NAMALWA (cell line): ENCODE measurements around the gene ZNF532.

ENCODE experiments used
- DNase-seq: peaks from one replicate; pipeline ENCODE4 v3.0.0-alpha.2; 2015; ENCODE audit warnings: low spot score

Gene ZNF532

DNA sequence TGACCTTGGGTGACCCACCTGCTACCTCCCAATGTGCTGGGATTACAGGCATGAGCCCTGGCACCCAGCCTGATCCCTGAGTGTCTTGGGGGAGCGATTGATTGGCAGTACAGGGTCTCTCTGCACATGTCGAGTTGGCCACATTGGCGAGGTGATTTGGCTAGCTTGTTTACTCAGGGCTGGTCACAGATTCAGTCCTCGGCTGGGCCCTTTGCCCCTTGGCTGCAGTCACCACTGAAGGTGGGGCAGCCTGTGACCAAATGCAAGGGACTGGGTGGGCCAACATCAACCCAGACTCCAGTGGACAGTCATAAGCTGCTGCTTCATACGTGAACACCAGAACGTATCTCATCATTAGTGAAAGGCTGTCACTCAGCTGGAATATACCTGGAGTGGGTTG is 114.9 kb downstream of the ZNF532 start:
- no peak for DNase-seq

DNA sequence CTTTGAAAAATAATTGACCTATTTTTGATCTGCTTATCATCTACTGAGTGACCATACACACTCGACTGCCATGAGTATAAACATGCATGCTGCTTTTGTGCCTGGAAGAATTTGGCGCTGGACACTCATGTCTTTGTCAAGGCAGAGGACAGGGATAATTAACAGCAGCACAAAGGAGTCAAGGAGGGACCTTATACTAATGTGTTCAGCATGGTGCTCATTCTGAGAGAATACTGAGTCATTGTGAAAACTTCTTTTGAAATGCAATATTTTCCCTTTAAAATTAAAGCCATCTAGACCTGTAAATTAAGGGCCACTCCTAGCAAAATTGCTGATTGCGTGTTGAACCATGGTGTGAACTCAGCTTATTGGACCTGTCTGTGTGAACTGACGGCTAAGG is 116.3 kb downstream of the ZNF532 start:
- no peak for DNase-seq

DNA sequence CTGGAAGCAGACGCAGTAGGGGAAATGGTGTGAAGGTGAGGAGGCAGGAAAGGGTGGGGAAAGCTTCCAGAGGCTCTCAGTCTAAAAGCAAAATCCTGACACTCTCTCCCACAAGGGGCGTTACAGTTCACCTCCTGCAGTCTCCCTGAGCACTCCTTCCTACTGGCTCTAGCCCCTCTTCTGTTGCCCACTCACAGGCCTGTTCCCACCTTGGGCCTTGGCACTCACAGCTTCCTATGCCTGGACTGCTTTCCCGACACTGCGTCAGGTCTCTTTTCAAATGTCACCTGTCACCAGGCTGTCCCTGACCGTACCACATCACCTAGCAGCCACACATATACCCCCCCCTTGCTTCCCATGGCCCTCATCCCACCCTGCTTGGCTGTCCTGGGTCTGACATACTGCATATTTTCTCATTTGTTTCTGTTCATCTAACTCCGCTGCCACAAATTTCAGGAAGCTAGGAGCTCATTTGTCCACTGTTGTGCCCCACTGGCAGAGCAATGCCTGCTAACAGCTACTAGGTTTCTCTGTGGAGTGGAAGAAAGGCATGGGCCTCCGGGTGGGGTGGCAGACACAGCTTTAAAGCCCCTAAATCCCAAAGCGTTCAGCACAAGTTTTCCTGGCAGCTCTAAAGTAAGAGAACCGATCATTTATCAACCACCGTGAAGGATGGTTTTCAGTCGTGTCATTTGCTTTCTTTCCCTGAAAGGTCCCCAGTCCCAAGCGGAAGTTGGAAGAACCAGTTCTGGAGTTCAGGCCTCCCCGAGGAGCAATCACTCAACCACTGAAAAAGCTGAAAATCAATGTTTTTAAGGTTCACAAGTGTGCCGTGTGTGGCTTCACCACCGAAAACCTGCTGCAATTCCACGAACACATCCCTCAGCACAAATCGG is 118.8 kb downstream of the ZNF532 start:
- DNase-seq, result no peak

DNA sequence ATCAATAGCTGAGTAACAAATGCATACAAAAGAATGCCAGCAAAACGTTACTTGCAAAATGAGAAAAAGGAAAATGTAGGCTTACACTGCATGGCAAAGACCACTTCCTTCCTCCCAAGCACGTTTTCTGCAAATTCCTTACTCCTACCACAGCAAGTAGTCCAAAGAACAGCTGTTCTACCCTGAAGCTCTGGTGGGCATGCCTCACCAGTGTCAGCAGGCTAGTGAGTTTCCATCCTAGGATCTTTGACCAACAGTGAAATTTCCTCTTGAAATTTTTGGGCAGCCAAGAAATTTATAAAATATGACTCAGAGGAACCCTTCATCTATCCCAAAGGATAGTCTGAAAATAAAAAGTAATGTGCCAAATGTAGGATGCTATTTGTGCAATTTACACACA is 123.9 kb downstream of the ZNF532 start:
- no peak for DNase-seq

DNA sequence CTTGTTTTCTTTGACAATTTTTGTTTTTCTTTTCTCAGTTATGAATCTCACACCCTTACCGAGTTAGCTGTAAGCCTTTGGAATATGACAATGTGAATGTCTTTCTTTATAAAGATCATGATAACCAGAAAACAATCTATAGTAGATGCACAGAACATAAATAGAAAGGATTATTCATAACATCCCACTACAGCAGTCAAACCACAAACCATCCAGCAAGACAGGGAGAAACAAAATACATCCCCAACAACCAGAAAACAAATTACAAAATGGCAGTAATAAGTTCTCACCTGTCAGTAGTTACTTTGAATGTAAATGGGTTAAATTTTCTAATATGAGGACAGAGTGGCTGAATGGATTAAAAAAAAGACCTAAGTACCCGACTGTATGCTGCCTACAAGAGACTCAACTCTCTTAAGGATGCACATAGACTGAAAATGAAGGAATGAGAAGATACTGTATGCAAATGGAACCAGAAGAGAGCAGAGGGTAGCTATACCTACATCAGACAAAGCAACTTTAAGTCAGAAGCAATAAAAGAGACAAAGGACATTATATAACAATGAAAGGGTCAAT is 124.6 kb downstream of the ZNF532 start:
- no peak for DNase-seq

DNA sequence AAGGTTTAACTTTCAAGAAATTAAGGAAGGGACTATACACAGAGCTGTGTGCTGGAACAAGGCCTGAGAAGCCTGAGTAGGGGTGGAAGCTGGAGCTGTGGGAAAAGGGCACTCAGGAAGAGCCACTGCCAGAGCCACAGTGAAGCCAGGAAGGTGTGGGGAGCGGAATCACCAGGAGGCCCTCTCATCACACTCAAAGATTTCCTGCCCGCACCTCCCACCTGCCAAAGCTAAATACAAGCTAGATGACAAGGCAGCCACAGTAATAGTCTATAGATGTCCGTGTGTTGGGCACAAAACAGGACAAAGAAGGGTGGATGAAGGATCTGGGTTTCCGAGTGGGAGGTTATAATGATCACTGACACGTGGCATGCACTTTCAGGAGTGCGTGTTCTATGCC is 126.0 kb downstream of the ZNF532 start:
- DNase-seq, result no peak

DNA sequence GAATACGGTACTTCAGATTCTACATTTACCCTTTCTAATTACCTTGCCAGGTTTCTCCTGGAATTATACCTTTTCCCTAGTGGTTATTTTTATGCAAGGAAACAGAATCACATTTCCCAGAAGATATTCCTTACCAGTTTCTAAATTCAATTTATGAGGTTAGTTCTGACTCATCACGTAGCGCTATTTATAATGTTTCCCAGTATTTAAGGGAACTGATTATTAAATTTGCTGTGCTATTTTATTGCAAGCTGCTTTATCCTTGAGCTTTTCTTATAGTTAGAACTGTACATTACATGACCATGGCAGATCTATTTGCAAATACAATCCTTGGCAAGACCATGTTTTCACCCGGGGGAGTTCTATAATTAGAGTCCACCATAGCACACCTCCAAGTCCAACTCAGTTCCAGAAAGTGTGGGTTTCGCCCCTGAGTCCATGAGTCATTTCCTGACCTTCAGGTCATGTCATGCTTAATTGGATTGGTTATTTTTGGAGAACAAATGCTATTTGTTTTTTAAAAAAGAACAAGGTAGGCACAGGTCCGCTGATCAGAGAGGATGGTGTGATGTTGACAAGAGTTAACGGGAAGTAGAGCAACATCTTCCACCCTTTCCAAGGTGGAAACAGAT is 126.6 kb downstream of the ZNF532 start:
- no peak for DNase-seq

DNA sequence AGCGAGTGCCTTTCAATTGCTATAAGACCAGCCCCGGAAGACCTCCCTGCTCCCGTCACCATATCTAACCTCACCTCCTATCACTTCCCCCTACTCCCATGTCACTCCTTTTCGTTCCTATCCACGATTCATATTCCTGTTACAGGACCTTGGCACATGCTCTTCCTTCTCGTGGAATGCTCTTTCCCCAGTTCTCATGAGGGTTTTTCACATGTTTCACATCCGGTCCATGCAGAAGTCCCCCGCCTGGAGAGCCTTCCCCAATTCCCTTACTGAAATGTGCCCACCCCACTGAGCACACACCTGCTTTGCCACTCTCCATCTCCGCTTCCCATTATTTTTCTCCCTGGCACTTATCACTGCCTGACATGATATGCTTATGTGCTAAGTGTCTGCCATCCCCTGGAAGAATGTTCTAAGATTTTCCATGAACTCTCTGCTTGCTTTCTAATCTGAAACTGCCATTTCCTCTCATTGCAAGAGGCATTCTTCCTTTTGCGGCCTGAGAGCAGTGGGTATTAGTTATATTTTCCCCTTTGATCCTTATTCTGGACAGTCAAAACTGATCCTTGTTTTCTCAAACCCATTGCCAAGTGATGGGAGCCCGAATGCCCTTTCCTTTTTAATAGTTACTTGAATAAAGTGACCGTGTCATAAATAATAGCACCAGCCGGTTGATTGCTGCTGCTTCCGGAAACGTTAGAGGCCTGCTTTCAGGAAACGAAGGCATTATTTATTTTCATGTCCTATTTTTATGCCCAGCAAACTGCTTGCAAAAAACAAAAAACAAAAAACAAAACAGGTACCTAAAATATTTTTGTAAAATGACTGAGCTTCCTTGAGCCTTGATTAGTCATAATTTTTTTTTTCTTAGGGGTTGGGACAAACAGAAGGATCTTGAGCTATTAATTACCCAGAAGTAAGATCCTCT is 127.9 kb downstream of the ZNF532 start:
- no peak for DNase-seq

DNA sequence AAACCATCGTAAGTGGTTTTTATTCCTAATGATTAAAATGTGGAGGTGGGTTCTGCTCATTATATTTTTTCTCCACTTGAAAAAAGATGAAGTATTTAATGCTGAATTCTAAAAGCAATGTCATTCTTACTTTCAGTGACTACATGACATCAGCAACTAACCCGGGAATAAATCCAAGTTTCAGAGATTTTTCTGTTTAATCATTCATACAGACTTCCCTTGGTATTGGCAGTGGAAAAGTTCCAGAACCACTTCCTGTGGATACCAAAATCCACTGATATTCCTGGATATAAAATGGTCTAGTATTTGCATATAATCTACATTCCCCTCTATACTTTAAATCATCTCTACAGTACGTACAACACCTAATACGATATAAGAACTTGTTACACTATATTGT is 128.6 kb downstream of the ZNF532 start:
- no peak for DNase-seq

DNA sequence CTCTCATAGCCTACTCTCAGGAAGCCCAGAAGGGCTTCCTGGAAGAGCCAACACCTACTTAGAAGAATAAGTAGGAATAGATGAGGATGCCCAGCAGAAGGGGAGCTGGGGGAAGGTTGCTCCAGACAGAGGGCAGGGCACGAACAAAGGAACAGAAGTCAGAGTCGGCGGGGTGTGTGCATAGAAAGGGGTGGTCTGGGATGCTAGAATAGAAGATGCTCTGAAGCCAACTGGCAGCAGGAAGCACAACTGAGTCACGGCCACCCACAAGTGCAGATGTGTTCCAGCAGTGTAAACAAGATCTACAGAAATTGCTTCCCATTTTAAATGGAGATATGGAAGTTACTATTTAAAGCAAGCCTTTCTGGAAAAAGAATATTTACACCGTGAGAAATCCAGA is 131.0 kb downstream of the ZNF532 start:
- no peak for DNase-seq

DNA sequence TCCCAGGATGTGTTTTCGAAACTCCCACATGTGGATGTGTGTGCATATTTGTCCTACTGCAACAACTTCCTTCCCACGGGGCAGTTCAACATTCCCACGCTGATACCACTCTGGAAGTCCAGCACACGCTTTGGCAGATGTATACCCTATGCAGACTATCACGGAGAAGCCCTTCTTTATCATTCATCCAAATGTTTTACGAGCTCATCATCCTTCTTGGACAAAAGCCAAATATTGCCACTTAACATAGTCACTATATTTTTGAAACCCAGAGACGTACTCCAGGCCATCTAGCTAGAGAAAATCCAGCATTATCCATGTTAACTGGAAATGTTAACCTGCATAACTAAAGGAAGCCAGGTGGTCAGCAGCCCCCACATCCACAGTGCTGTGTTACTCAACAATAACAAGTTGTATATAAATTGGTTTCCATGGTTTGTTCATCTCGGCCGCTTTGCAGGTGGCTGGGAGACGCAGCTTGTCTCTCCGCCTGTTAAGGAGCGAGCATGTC is 131.5 kb downstream of the ZNF532 start:
- no peak for DNase-seq

DNA sequence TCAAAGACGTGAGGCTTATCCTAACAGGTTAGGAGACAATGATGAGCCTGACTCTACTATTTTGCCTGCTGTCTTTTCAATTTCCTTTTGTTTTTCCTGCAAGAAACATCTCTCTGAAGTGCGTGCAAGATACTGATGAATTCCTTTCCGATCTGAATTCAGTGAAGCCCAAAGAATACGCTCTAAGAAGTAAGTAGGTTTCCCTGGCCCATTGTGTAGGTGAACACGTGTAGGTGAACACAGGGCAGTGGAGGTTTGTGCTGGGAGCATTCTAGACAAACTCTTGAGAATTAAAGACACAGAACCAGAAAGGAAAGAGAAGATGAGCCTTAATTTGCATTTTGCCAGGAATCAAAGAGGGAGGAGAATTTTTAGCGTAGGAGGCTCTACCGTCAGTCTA is 132.0 kb downstream of the ZNF532 start:
- no peak for DNase-seq

DNA sequence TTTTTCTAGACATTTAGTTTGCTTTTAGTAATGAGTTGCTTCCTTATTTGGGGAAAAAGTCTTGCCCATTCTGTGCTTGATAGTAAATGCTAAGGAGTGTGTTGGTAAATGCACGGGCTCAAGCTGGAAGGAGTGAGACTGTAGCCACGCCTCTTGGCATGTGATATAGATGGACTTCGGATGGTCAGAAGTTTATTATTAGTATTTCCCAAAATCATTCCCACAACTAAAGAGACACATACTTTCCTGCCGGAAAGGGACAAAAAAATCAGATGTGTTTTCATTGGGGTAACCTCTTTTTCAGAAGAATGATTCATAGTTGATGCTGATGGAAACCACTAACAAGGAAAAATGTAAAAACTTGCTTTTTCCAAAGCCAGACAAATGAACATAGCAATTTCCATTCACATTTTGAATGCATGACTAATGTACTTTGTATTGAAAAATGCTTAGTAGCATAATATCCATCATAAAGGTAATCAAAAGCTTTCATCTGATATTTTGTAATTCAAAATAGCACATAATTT is 133.2 kb downstream of the ZNF532 start:
- no peak for DNase-seq

DNA sequence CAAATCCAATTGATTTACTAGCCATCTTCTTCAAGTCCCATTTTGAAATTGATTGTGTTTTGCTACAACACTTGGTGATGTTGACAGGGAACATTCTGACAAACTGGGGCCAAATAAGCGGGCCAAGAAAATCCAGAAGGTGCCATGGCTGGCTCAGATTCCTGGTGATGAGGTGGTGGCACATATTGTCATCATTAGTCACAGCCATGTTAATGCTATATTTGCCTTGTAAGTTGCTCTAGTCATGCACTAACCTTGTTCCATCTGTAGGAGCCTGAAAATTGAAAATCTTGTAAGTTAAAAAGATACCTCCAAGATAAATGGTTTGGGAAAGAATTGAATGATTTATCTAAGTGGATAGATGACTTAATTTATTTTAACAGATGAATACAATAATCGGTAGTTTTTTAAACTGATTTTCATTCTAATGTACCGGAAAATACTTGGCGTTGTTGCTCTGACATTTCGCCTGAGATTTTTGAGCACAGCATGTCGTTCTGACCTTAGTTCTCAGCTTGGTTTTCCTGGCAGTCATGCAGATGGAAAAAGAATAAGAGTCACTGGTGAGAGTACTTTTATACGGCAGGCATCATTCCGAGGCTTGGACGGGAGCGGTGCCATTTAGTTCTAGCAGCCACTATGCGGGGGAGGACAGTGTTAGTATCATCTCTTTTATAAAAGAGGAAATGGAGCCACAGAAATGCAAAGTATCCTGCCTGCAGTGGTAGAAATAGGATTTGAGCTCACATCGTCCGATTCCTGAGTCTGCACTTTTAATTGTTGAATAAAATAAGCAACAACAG is 133.9 kb downstream of the ZNF532 start:
- DNase-seq, result no peak

DNA sequence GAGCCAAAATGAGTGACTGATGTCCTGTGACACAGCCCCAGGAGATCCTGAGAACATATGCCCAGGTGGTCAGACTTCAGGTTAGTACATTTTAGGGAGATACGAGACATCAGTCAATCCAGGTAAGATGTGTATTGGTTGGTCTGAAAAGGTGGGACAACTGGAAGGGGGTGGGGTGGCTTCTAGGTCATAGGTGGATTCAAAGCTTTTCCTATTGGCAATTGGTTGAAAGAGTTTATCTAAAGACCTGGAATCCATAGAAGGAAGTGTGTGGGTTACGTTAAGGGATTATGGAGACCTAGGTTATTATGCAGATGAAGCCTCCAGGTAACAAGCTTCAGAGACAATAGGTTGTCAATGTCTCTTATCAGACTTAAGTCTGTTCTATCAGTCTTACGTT is 136.5 kb downstream of the ZNF532 start:
- DNase-seq, result no peak

DNA sequence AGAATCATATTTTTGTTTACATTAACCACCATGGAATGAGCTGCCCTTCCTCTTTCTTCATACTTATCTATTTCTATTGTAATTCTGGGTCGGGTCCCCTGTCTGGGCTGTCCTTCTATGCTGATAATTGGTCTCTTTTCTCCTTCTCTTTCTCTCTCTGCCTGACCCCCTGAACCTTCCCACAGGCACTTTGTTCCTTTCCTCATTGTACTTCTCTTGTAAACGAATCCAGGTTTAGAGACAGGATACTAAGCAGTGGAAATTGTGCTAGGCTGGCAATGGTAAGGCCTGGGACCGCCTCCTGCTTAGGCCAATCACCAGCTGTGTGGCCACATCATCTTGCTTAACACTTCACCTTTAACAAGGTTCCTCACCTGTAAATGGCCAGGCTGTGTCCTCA is 137.0 kb downstream of the ZNF532 start:
- no peak for DNase-seq

DNA sequence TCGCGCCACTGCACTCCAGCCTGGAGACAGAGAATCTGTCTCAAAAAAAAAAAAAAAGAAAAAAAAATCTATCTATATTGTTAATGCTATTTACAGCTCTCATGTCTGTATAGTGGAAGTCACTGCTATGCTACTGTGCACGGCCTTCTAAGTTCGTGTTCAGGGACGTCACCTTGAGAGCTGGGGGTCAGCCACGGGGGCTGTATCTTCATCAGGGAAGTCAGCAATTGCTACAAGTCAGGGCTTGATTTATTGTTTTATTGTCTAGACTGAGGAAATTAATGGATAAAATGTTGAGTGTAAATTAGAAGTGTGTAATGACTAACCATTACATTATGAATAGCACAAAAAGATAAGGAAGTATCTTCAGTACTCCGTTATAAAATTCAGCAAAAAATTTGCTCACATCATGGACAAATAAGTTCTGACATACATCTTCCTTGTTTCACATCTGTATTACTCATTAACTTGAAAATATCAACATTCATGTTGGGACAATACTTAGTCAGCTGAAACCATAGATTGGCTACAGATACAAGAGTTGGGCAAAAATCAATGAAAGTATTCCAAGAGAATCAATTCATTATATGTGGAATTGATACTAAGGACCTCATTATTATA is 138.4 kb downstream of the ZNF532 start:
- no peak for DNase-seq

DNA sequence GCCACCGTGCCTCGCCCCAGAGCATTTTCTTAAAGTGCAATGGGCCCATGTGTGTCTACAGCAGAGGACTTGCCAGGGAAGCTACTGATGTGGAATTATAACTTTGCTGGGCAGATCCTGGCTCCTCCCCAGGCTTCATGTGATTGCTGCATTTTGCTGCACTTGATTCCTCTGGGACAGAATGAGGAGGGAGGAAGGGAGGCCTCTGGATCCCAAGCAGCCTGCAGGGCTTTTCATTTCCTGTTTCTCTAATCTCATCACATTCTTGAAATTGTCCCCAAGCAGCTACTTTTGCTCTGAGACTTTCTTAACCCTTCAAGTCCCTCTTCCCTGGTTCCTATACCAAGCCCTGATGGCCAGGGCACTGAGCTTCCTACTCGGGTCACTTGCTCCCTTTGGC is 140.6 kb downstream of the ZNF532 start:
- no peak for DNase-seq

DNA sequence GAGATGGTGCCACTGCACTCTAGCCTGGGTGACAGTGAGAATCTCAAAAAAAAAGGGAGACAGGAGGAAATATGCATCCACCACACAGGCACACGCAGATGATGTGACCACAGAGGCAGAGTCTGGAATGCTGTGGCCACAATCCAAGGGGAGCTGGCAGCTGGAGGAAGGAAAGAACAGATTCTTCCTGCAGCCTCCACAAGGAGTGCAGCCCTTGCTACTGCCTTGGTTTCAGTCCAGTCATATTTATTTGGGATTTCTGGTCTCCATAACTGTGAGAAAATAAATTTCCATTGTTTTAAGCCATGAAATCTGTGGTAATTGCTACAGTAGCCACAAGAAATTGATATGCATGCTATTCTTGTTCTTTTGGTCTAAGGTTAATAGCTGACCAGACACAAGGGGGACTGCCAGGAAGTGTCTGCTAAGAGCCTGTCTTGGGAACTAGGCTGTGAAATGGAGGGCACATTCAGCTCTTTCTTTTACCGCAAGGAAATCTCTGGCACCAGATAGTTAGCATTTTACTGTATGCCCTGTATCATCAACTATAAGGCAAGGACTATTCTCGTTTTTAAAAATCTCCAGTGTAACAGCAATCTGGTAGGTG is 141.9 kb downstream of the ZNF532 start:
- no peak for DNase-seq
